Right atrium auricular region (tissue), 2 donors: ENCODE measurements around the gene FBXO38. TPM values are rescaled to one million over a fixed set of nuclear protein-coding genes. Genes with fewer than 3 reads are reported as not detected.
A peak's percentile ranks its signal among the peaks of the same experiment; 100 is the strongest.

Experiments used
- DNase-seq: peaks from one replicate; pipeline ENCODE4 v3.0.0-alpha.2; 2019; ENCODE audit warnings: low spot score
- H3K27ac ChIP-seq, 2 donors: fragments of 200-600 bp; sonication (generic); 1 replicate in 1 of 2; 2 replicates in 1 of 2; pipeline ENCODE4 v1.5.1; 2016 to 2019
- H3K27me3 ChIP-seq, 2 donors: fragments of 200-600 bp; sonication (generic); one replicate each; pipeline versions ENCODE4 v1.5.1 to v1.6.0; 2017 to 2019
- H3K36me3 ChIP-seq: fragments of 200-600 bp; sonication (generic); one replicate; pipeline ENCODE4 v1.5.1; 2016
- H3K4me1 ChIP-seq, 2 donors: fragments of 200-600 bp; sonication (generic); one replicate each; pipeline versions ENCODE4 v1.5.1 to v1.6.0; 2017 to 2019
- H3K4me3 ChIP-seq, 2 donors: fragments of 200-600 bp; sonication (generic); 1 replicate in 1 of 2; 2 replicates in 1 of 2; pipeline ENCODE4 v1.5.1; 2017 to 2019; ENCODE audit warnings: mild to moderate bottlenecking in 1 of 2, moderate library complexity in 1 of 2
- H3K9me3 ChIP-seq, 2 donors: fragments of 200-600 bp; sonication (generic); one replicate each; pipeline ENCODE4 v1.5.1; 2019
- CTCF ChIP-seq, 2 donors: fragments of 200-600 bp; sonication (generic); IDR thresholded peaks; one replicate each; pipeline ENCODE4 v1.5.1; 2019; ENCODE audit warnings: antibody characterized with exemption in 2 of 2
- total RNA-seq, 2 donors: library from RNA; depleted of rRNA; stranded (reverse); fragments of >200 nt; gene quantifications; one replicate each; pipeline ENCODE4 v1.1.0, GENCODE V29; 2016

Gene FBXO38
- total RNA-seq, 2 donors from 2014 or later = 32.2 to 36.7 TPM

- Histone ChIP-seq H3K27ac (no peak overlapping the region), H3K9me3 (no peaks in the 10 kb centered on the region), H3K36me3 (peaks cover 56% of the 10 kb centered on the region), H3K27me3 (no peaks in the 10 kb centered on the region), H3K4me1 (peaks cover 0 to 3% of the 10 kb centered on the region in 2 donors), H3K4me3 (no peak overlapping the region)
- no peak for DNase-seq
- TF ChIP-seq CTCF (IDR thresholded peaks at IDR 0.05) = no peak
Measured at GRCh38 chr5:148428848-148429247, 45.1 kb downstream of the FBXO38 start.

- no peak for DNase-seq
- Histone ChIP-seq H3K27me3 (no peaks in the 10 kb centered on the region), H3K36me3 (peaks cover 41% of the 10 kb centered on the region), H3K4me3 (no peak overlapping the region), H3K4me1 (no peaks in the 10 kb centered on the region), H3K9me3 (no peaks in the 10 kb centered on the region), H3K27ac (no peak overlapping the region)
- no peak for TF ChIP-seq CTCF (IDR thresholded peaks at IDR 0.05)
Measured at GRCh38 chr5:148433826-148434225, 50.1 kb downstream of the FBXO38 start.

- Histone ChIP-seq H3K36me3 (peaks cover 53% of the 10 kb centered on the region), H3K27me3 (no peaks in the 10 kb centered on the region), H3K4me1 (no peaks in the 10 kb centered on the region), H3K9me3 (no peaks in the 10 kb centered on the region), H3K27ac (no peak overlapping the region), H3K4me3 (no peak overlapping the region)
- no peak for TF ChIP-seq CTCF (IDR thresholded peaks at IDR 0.05)
- DNase-seq = no peak
Measured at GRCh38 chr5:148436029-148436428, 52.3 kb downstream of the FBXO38 start.

- TF ChIP-seq CTCF (IDR thresholded peaks at IDR 0.05) = no peak
- peaks cover 56% of the 10 kb centered on the region for H3K36me3 ChIP-seq
- no peaks in the 10 kb centered on the region for H3K27me3 ChIP-seq
- no peak overlapping the region for H3K4me3 ChIP-seq
- H3K9me3 ChIP-seq = no peaks in the 10 kb centered on the region
- DNase-seq = no peak
- H3K4me1 ChIP-seq = no peaks in the 10 kb centered on the region
- no peak overlapping the region for H3K27ac ChIP-seq
Measured at GRCh38 chr5:148437249-148437648, 53.5 kb downstream of the FBXO38 start.

- no peak for TF ChIP-seq CTCF (IDR thresholded peaks at IDR 0.05)
- no peaks in the 10 kb centered on the region for H3K4me1 ChIP-seq
- no peak for DNase-seq
- no peaks in the 10 kb centered on the region for H3K9me3 ChIP-seq
- H3K4me3 ChIP-seq = no peak overlapping the region
- H3K36me3 ChIP-seq = peaks cover 48% of the 10 kb centered on the region
- H3K27ac ChIP-seq = peak overlapping the region in 1 of 2 donors; percentile 7
- no peaks in the 10 kb centered on the region for H3K27me3 ChIP-seq
Measured at GRCh38 chr5:148438933-148439332, 55.2 kb downstream of the FBXO38 start.

- H3K4me3 ChIP-seq = no peak overlapping the region
- TF ChIP-seq CTCF (IDR thresholded peaks at IDR 0.05) = no peak
- no peaks in the 10 kb centered on the region for H3K9me3 ChIP-seq
- H3K27ac ChIP-seq = no peak overlapping the region
- DNase-seq = no peak
- H3K27me3 ChIP-seq = no peaks in the 10 kb centered on the region
- H3K4me1 ChIP-seq = peaks cover 0 to 20% of the 10 kb centered on the region in 2 donors
- peaks cover 27% of the 10 kb centered on the region for H3K36me3 ChIP-seq
Measured at GRCh38 chr5:148443241-148443640, 59.5 kb downstream of the FBXO38 start.
